Activated naive CD4-positive, alpha-beta T cell treated with anti-CD3 and anti-CD28 coated beads, Interleukin-2, amount 50 U/mL, for 16 hours (primary cell): Measurements from ENCODE around the gene ANKRD63.

Experiments used
- DNase-seq: peaks from one replicate; pipeline ENCODE4 v3.0.0-alpha.2; 2020

Gene ANKRD63

DNA sequence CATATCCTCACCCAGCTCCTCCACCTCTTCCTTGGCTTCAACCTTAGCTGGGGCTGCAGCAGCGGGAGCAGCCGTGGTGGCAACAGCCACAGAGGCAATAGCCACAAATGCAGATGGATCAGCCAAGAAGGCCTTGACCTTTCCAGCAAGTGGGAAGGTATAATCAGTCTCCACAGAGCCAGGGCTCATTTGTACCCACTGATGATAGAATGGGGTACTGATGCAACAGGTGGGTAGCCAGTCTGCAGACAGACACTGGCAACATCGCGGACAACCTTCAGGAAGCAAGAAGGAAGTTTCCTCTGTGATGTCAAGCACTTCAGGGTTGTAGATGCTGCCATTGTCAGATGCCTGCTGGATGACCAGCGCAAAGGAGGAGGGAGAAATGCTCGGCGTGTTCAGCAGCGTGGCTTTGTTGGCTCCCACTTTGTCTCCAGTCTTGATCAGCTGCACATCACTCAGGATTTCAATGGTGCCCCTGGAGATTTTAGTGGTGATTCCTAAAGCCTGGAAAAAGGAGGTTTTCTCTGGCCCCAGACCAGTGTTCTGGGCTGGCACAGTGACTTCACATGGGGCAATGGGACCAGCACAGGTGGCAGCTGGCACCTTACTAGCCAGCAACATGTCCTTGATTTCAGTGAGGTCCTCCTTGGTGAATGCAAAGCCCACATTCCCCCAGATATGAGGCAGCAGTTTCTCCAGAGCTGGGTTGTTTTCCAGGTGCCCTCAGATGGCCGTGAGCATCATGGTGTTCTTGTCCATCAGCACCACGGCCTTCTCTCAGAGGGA is 29.7 kb upstream of the ANKRD63 start:
- DNase-seq: no peak

DNA sequence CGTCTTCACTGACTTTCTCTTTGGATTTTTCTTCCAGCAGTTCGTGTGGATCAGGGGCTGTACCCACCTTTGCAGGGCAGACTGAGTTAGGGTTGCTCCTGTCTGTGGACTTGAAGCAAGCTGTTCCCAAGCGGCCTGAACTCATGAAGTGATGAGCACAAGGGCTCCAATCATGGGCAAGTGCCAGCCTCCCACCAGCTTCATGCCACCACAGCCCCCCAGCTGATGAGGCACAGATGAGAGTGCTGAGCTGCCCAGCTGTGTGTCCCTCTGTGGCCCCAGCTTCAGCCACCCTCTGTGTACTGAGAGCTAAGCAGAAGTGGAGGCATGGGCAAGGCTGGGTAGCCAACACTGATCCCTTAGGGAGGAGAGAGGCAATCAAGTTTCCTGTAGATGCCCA is 28.1 kb upstream of the ANKRD63 start:
- no peak for DNase-seq

DNA sequence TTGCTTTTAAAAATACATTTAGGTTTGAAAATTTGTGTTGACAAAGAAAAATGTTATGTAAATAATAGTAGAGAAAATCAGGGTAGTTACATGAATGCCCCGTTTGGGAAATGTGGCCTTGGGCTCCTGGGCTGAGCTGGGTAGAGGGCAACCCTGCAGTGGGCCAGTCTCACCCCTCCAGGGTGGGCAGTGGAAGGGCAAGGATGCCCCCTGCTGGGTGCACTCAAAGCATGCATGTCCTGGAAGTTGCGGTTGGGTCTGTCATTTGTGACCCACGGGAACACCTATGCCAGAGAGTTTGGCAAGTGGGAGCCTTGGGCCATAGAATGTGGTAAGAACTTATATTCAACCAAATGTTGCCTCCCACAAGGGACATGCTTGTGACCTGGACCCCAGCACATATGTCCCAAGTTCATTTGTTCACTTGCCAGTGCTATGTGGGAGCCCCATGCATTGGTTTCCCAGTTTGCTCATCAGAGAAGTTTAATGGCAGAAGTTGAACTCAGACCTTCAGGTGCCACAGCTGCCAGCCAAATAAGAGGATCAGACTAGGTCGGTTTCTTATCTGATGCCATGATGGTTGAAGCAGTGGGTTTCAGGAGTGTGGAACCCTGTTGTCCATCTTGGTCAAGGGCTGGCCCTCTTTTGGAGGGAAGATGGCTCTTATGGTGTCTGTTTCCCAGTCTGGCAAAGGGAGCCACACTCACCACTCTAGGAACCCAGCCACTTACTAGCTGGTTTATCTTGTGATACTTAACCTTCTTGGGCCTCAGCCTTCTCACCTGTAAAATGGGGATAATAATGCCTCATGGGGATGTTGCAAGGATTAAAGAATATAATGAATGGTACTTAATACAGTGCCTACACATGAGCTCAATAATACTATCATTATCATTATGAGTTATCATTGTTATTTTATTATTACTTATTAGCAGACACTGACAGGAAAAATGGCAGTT is 27.4 kb upstream of the ANKRD63 start:
- DNase-seq: peak; percentile 57

DNA sequence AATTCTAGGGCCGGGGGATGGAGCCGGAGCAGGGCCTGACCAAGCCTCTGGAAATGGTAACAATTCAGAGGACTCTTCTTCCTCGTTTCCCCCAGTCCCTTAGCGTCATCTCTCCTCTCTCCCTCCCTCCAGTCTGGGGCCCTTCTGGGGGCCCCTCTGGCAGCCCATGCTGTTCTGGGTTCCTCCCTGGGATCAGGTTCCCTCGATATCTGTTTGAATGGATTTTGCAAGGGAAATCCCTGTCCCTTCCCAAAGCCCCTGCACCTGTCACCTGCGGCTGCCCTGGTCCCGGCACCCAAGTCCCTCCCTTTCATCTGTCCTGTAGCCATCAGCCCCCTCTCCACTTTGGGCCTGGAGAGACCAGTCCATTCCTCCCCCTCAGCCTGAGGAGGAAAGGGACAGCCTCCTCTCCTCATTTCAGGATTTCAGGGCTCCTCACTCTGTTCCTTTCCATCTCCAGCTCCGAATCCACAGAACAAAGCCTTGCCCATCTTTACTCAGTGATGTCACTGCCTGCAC is 26.5 kb upstream of the ANKRD63 start:
- DNase-seq: no peak

DNA sequence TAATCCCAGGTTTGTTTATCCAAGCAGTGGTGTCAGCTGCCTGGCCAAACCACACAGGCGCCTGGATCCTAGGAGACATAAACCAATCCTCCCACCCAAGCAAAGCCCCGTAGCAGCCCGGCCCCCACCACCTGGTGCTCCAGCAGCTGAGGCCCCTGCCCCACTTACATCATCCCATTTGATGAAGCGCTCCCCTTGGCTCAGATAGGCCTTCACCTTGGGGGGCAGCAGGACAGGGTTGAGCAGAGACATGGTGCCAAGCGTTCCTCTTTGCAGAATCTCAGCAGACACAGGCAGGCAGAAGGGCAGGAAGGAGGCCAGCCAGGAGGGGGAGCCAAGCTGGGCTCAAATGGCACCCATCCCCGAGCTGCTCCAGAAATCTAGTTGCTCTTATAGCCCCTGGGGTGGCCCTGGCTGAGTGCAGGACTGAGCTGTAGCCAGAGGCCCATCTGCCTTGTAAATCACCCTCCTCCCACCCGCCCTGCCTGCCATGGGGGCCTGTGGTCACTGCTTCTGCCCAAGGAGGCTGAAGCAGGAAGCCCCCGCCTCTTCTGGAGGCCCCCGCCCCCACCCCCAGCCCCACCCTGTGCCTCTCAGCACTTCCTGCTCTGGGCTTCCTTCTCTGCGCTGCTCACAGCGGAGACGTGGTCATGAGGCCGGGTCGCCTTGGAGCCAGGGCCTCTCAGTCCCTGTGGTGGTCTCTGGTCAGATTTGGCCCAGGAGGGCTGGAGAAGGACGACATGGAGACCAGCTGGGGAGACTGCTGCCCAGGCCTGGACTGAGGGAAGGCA is 24.8 kb upstream of the ANKRD63 start, which contains the start of gene PLCB2:
Gene PLCB2 (minus strand): TSS at position 515 of the 791 bp plus-strand sequence. CDS start 263 bp downstream, at position 252.
- DNase-seq: peak; percentile 69

DNA sequence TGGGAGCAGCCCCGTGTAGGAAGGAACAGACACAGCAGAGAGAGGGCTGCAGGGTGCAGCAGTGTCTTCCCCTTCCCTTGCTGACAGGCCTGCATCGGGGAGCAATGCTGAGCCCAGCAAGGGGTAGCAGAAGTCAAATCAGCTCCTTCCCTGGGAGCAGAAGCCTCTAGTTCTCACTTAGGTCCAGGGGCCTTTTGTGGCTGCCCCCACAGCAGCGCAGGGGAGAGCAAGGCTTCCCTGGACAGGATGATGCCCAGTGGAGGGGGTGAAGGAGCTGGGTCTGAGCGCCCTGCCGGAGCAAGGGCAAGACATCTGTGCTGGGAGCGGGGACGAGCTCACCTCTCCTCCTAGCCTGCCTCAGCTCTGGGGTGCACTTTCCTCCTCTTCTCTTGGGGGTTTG is 24.0 kb upstream of the ANKRD63 start:
- DNase-seq: no peak

DNA sequence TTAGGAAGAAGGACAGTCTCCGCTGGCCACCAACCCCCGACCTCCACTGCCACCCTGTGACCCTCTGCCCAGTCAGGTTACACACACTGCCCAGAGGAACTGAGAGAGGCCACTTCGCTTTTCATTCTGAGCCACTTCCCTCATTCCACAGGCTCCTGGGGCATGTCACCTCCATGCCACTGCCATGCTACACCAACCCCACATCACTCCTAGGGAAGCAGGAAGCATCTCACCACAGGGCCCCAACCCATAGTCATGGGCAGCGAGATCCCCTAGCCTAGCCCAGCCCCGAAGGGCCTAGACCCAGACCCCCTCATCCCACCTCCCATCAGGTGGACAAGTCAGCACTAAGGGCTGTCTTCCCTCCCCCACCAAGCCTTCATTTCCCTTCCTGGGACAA is 23.5 kb upstream of the ANKRD63 start:
- DNase-seq: no peak

DNA sequence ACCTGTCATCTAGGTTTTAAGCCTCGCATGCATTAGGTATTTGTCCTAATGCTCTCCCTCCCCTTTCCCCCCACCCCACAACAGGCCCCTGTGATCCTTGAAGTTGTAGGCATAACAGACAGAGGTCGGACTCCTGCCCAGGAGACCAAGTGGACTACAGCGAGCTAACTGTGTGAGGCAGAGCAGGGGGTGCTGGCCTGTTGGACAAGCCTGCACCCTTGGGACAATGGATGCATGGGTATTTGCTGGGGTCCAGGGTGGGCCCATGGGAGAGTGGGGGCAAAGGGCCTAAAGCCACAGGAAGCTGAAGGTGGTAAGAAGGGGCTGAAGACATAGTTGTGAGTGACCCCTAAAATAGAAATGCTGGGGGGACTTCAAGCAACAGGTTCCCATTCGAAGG is 22.4 kb upstream of the ANKRD63 start:
- DNase-seq: no peak

DNA sequence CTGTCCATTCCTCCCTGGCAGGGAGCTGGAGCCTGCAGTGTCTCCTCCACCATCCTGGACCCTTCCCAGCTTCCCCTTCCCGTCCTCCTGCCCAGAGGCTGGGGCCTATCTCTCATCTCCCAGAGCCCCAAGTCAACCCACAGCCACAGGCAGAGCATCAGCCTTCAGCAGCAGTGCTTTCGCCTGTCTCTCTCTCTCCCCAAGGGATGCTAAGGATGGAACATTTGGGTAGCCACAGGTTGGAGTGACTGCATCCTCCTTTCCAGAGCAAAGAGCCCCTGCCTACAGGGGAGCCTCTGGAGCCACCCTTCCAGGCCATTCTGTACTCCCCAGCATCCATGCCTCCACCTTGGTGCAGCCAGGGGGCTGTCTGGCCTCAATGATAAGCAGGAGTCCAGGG is 20.7 kb upstream of the ANKRD63 start:
- no peak for DNase-seq

DNA sequence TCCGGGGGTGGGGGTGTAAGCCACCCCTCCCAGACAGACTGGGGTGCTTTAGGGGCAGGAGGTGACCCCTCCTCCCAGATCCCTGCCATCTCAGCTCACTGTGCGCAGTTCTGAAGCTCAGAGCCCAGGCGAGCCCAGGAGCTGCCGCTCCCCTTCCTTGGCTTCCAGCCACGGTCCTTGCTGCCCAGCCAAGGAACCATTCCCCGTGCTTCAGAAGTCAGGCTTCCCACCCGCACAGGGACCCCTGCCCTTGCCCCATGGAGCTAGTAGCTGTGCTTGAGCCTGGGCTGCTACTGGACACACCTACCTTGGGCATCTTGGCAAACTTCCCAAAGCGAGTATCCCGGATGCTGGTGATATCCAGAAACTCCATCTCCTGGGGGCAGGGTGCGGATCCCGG is 20.1 kb upstream of the ANKRD63 start:
- DNase-seq: no peak

DNA sequence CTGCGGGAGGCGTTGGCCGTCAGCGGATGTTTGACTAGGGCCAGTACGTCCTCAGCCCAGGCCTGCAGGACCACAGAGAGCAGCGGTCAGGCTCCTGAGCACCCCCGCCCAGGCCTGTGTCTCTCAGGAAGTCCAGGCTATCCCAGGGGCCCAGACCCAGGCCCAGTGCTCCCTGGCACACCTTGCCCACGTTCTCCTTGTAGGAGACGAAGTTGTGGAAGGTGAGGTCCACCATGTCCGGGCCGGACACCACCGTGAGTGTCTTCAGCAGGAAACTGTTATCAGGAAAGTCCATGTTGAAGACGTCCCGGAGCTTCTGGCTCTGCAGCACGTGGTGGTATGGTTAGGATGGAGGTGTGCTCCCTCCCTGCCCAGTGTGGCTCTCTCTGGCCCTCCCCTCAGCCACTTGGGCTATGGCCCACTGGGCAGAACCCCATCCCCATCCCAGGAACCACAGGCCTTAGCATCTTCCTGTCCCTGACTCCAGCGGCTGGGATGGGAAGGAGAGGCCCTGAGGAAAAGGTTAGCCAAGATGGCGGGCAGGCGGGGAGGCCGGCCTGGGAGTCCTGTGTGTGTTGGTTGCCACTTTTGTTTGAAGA is 19.5 kb upstream of the ANKRD63 start:
- DNase-seq: no peak

DNA sequence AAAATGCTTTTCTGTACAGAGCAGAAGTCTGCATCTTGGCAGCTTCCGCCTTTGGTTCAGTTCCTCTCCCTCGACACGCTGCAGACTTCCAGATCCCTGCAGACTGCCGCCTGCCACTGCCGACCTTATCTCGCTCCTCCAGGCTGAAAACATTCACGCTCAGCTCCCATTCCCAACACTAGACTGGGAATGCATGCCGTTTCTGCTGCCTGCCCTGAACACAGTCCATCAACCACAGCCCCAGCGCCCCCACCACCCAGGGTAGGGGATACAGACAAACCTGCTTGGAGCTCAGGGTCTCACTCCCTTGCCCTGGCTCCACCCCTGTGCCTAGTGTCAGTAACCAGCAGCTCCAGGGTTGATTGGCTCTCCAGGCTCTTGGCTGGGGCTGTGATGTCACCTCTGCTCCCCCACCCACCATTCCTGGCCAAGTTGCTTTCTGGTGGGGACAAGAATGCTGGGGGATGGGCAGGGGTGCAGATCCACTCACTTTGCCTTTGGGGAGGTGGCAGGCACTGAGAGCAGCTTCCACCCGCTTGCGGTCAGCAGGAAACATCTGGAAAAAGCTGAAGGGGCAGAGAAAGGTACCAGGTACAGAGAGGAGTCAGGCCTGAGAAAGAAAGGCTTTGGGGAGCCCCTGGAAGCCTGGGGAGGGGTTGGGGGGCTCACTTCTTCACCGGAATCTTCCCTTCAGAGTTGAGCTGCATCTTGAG is 18.8 kb upstream of the ANKRD63 start:
- no peak for DNase-seq

DNA sequence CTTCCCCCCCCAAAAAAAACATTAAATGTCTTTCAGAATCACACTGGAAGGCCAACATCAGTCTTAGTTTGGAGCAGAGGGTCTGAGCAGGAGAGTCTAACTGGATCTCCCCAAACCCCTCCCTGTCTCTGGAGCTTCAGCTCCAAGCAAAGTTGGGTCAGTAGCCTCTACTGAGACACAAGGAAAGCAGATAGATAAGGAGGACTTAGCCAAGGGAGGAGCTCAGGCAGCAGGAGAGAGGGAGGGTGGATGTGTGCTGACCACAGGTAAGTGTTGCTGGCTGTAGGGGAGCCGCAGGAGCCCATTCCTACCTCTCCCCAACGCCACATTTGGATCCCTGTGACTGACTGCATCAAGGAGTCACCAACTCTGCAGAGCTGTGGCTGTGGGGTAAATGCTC is 17.9 kb upstream of the ANKRD63 start:
- DNase-seq: no peak

DNA sequence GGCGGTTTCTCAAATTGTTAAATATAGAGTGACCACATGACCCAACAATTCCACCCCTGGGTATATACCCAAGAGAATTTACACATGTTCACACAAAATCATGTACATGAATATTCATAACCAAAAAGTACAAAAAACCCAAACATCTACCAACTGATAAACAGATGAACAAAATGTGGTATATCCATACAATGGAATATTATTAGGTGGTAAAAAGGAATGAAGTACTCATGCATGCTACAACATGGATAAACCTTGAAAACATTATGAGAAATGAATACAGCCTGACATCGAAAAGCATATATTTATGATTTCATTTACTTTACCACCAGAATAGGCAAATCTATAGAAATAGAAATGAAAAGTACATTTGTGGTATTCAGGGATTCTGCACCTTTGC is 17.5 kb upstream of the ANKRD63 start:
- no peak for DNase-seq

DNA sequence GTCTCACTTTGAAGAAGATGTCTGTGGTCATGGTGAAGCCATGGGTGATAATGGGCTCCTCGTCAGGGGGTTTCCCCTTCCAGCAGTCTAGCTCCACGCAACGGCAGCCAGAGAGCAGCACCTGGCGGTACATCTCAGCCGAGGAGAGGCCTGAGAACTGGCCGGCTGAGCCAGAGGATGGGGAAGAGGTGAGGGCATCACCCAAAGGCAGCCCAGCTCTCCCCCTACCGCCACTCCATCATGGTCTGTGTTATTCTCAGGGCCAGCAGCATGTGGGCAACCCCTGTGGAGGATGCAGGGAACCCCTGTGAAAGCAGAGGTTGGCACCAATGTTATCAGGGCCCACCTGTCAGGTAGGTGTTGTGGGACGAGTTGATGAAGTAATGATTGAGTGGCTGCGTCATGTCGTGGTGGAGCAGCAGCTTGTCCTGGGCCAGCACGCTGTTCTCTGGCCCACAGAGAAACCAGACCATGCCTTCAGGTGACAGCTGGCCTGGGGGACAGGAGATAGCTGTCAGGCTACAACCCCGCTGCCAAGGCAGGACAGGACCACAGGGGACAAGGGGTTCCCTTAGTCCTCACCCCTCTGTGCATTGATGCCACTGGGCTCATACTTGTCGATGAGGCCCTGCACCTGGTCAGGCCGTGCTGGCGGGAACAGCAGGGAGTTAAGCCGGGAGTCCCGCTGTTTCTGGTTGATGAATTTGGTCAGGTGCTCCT is 15.5 kb upstream of the ANKRD63 start:
- no peak for DNase-seq

DNA sequence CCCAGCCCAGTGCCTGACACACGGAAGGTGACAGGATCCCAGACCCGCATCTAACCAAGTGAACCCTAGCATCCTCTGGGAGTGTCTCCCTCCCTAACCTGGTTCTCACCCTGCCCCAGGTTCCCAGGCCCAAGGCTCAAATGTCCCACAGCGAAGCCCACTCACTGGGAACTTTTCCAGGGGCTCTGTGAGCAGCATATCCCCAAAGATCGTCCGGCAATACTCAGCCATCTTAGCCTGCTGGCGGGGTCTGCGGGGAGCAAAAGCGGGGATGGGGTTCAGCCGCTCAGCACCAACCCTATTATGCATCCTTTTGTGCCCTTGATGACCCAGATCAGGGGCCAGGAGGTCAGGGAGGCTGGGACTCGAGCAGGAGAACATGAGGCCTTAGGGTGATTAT is 14.5 kb upstream of the ANKRD63 start:
- DNase-seq: no peak

DNA sequence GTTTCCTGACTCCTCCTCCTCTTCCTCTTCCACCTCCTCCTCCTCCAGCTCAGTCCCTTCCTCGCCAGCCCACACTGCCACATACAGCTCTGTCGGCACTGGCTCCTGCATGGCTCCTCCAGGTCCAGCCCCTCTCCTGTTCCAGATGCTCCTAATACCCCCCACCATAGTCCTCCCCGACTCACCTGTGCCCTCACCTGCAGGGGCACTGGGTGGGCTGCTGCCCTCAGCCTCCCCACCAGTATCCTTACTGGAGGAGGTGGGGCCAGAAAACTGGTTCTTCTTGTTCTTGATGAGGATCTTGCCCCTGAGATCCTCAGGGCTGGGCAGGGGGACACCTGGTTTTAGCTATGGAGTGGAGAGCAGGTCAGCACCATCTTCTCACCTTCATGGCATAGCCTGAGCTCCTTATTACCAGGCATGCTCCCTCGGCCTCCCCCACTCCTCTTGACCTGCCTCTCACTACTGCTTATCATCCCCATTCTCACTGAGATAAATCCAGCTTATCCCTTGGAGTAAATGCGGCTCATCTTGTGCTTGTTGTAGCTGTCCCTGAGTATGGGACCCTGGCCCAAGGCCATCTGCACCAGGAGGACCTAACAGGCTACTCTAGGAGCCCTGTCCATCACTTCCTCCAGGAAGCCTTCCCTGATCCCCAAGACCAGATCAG is 13.8 kb upstream of the ANKRD63 start:
- DNase-seq: no peak

DNA sequence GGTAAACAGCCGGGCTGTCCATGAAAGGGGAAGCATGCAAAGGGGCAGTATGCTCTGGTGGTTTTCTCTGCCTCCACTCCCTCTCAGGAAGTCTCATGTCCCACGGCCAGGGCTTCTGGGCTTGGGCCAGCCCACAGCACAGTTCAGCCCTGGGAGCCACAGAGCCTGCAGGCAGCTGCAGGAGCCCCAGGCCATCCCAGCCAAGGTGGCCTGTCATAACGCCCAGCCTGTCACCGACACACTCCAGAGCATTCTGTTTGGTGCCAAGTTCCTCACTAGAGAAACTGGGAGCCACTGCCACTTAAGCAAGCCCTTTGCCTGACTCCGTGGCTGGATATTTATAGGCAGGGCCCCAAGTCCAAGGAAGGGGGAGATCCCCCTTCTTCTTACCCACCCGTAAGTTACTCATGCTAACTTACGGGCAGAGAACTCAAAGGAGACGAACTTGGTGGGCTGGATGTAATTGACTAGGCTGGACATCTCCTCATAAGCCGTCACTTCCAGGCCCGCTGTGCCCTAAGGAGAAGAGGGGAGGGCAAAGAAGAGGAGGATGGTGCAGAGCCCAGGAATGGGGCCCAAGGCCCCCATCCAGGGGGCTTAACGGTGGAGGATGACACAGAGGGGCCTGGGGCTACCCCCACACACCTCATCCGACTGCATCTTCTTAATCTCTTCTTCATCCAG is 13.2 kb upstream of the ANKRD63 start:
- no peak for DNase-seq

DNA sequence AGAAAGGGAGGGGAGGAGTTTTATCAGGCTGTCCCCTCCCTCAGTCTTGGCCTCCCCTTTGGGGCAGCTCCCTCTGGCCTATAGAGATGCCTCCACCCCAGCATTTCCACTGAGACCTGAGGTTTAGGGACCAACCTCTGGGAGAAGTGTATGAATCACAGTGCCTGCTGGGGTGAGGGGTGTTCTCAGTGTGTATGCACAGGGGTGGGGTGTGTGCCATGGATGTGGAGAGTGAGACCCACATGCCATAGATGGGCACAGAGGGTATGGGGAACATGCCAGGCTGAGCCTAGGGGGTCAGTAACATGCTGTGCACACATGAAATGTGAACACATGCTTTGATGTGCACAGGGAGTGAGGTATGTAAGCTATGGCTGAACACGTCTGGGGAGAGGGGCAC is 12.4 kb upstream of the ANKRD63 start:
- DNase-seq: no peak
